Neural progenitor cell (in vitro differentiated cells): ENCODE measurements around the gene ZNF385C. TPM values are rescaled to one million over a fixed set of nuclear protein-coding genes. Genes with fewer than 3 reads are reported as not detected.

Experiments
- DNase-seq: peaks from one replicate; pipeline ENCODE4 v3.0.0-alpha.2; 2016; ENCODE audit warnings: low spot score
- H2AFZ ChIP-seq: fragments of 200-600 bp; sonication (generic); replicated peaks from 2 replicates; pipeline ENCODE4 v1.6.1; 2016; ENCODE audit warnings: antibody characterized with exemption
- H3F3A ChIP-seq: fragments of 200-600 bp; sonication (generic); 2 replicates; pipeline ENCODE4 v1.6.1; 2016; ENCODE audit warnings: antibody characterized with exemption, low read depth
- H3K27ac ChIP-seq: fragments of 200-600 bp; sonication (generic); 2 replicates; pipeline ENCODE4 v1.5.1; 2016; ENCODE audit warnings: mild to moderate bottlenecking
- H3K27me3 ChIP-seq: fragments of 200-600 bp; sonication (generic); 2 replicates; pipeline ENCODE4 v1.6.1; 2016; ENCODE audit warnings: mild to moderate bottlenecking, moderate library complexity
- H3K36me3 ChIP-seq: fragments of 200-600 bp; sonication (generic); 2 replicates; pipeline ENCODE4 v1.5.1; 2016
- H3K4me1 ChIP-seq: fragments of 200-600 bp; sonication (generic); 2 replicates; pipeline ENCODE4 v1.6.1; 2016; ENCODE audit warnings: mixed run types
- H3K4me2 ChIP-seq: fragments of 200-600 bp; sonication (generic); 2 replicates; pipeline ENCODE4 v1.6.1; 2016
- H3K4me3 ChIP-seq: fragments of 200-600 bp; sonication (generic); 2 replicates; pipeline ENCODE4 v1.5.1; 2016
- H3K79me2 ChIP-seq: fragments of 200-600 bp; sonication (generic); 2 replicates; pipeline ENCODE4 v1.6.1; 2016; ENCODE audit warnings: low read depth
- H3K9ac ChIP-seq: fragments of 200-600 bp; sonication (generic); 2 replicates; pipeline ENCODE4 v1.6.1; 2016
- H3K9me3 ChIP-seq: fragments of 200-600 bp; sonication (generic); 2 replicates; pipeline ENCODE4 v1.5.1; 2016; ENCODE audit warnings: low read depth
- H4K20me1 ChIP-seq: fragments of 200-600 bp; sonication (generic); 2 replicates; pipeline ENCODE4 v1.6.1; 2016; ENCODE audit warnings: low read depth
- H3K27ac Mint-ChIP-seq: 3 replicates; pipeline ENCODE4 v1.8.0; 2021; ENCODE audit warnings: mixed read lengths
- H3K27me3 Mint-ChIP-seq: 2 replicates; pipeline ENCODE4 v1.8.0; 2022; ENCODE audit warnings: low read depth, mild to moderate bottlenecking, inconsistent platforms, moderate library complexity, mixed read lengths; ENCODE audit not compliant: insufficient read depth
- H3K36me3 Mint-ChIP-seq: 3 replicates; pipeline ENCODE4 v1.8.0; 2021; ENCODE audit warnings: mixed read lengths
- H3K4me1 Mint-ChIP-seq: 3 replicates; pipeline ENCODE4 v1.8.0; 2021; ENCODE audit warnings: mixed read lengths
- H3K4me3 Mint-ChIP-seq: 3 replicates; pipeline ENCODE4 v1.8.0; 2021; ENCODE audit warnings: mild to moderate bottlenecking, moderate library complexity, mixed read lengths
- H3K9me3 Mint-ChIP-seq: 3 replicates; pipeline ENCODE4 v1.8.0; 2020; ENCODE audit warnings: mixed read lengths
- EZH2 ChIP-seq: fragments of 200-600 bp; sonication (generic); IDR thresholded peaks from 2 replicates; pipeline ENCODE4 v1.6.1; 2017; ENCODE audit warnings: antibody characterized with exemption, mild to moderate bottlenecking, moderate library complexity
- EZH2phosphoT487 ChIP-seq: fragments of 200-600 bp; sonication (generic); IDR thresholded peaks from 2 replicates; pipeline ENCODE4 v1.6.1; 2017; ENCODE audit warnings: antibody characterized with exemption
- total RNA-seq: library from RNA; depleted of rRNA; stranded (reverse); fragments of >200 nt; gene quantifications from 2 replicates; pipeline ENCODE4 v1.2.3, GENCODE V29; 2015; ENCODE audit warnings: low replicate concordance
- TF ChIP-seq, protein P1 (sequence below): fragments of 200-600 bp; sonication (generic); IDR thresholded peaks from 2 replicates; pipeline ENCODE4 v1.5.1; 2017; ENCODE audit warnings: antibody characterized with exemption, mild to moderate bottlenecking

Gene ZNF385C
- total RNA-seq, 1 donor from 2014 or later: 5.0 TPM

GRCh38 chr17:42002792-42003301 is 95.4 kb downstream of the ZNF385C start:
- Histone ChIP-seq H3K9ac (no peak overlapping the region), H2AFZ (no peak overlapping the region), H3K4me2 (no peak overlapping the region), H3K9me3 (no peaks in the 10 kb centered on the region), H3K4me1 (no peaks in the 10 kb centered on the region), H3K36me3 (no peaks in the 10 kb centered on the region), H3K27ac (no peak overlapping the region), H3K79me2 (peaks cover 73% of the 10 kb centered on the region), H4K20me1 (peaks cover 47% of the 10 kb centered on the region), H3K27me3 (no peaks in the 10 kb centered on the region), H3K4me3 (no peak overlapping the region), H3F3A (peaks cover 7% of the 10 kb centered on the region)
- H3K27ac Mint-ChIP-seq: no peak overlapping the region
- DNase-seq: no peak
- TF ChIP-seq, protein P1, sequence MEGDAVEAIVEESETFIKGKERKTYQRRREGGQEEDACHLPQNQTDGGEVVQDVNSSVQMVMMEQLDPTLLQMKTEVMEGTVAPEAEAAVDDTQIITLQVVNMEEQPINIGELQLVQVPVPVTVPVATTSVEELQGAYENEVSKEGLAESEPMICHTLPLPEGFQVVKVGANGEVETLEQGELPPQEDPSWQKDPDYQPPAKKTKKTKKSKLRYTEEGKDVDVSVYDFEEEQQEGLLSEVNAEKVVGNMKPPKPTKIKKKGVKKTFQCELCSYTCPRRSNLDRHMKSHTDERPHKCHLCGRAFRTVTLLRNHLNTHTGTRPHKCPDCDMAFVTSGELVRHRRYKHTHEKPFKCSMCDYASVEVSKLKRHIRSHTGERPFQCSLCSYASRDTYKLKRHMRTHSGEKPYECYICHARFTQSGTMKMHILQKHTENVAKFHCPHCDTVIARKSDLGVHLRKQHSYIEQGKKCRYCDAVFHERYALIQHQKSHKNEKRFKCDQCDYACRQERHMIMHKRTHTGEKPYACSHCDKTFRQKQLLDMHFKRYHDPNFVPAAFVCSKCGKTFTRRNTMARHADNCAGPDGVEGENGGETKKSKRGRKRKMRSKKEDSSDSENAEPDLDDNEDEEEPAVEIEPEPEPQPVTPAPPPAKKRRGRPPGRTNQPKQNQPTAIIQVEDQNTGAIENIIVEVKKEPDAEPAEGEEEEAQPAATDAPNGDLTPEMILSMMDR: no peak
- TF ChIP-seq EZH2 (no peak), EZH2phosphoT487 (no peak)
- H3K36me3 Mint-ChIP-seq: peaks cover 18% of the 10 kb centered on the region
- H3K4me1 Mint-ChIP-seq: peaks cover 2% of the 10 kb centered on the region
- H3K27me3 Mint-ChIP-seq: no peaks in the 10 kb centered on the region
- H3K9me3 Mint-ChIP-seq: no peaks in the 10 kb centered on the region
- H3K4me3 Mint-ChIP-seq: no peak overlapping the region

DNA sequence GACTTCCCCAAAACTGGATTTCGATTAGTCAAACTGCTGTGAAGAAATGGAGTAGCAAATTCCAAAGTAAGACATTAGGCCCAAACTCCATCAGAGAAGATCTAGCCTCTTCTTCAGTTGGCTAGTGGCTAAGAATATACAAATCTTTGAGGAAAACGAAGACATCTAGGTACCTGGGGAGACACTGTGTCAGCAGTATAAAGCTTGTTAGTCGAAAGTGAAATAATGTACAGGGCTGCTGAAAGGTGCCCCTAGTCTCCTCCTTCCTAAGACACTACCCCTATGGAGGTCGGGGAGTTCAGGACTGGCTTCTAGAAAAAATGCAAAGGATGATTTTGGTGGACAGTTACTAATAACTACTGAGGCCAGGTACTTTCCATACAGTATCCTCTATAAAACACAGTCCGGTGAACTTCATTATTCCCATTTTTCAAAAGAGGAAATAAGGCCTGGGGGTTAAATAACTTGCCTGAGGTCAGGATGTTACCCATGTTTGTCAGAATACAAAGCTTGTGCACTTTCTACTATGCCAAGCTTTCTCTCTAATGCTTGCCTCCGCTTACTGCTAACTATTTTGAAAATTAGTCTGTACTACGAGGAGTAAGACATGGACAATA is 96.0 kb downstream of the ZNF385C start:
- H2AFZ ChIP-seq: no peak overlapping the region
- H3K9me3 Mint-ChIP-seq: no peaks in the 10 kb centered on the region
- H3F3A ChIP-seq: peaks cover 7% of the 10 kb centered on the region
- no peaks in the 10 kb centered on the region for H3K9me3 ChIP-seq
- H3K4me1 ChIP-seq: no peaks in the 10 kb centered on the region
- H3K36me3 ChIP-seq: no peaks in the 10 kb centered on the region
- H3K27ac Mint-ChIP-seq: no peak overlapping the region
- no peak overlapping the region for H3K27ac ChIP-seq
- H3K9ac ChIP-seq: no peak overlapping the region
- no peak overlapping the region for H3K4me3 Mint-ChIP-seq
- H3K4me2 ChIP-seq: no peak overlapping the region
- H3K27me3 ChIP-seq: no peaks in the 10 kb centered on the region
- H3K4me3 ChIP-seq: no peak overlapping the region
- peaks cover 17% of the 10 kb centered on the region for H3K36me3 Mint-ChIP-seq
- no peaks in the 10 kb centered on the region for H3K27me3 Mint-ChIP-seq
- H3K79me2 ChIP-seq: peaks cover 67% of the 10 kb centered on the region
- peaks cover 47% of the 10 kb centered on the region for H4K20me1 ChIP-seq
- peaks cover 2% of the 10 kb centered on the region for H3K4me1 Mint-ChIP-seq
- DNase-seq: no peak
- TF ChIP-seq, protein P1: no peak
- TF ChIP-seq EZH2phosphoT487 (no peak), EZH2 (no peak)

- H3K27ac Mint-ChIP-seq: no peak overlapping the region
- Histone ChIP-seq H4K20me1 (peaks cover 41% of the 10 kb centered on the region), H3K9ac (no peak overlapping the region)
These were observed 96.5 kb downstream of the ZNF385C start for GRCh38 chr17:42001729-42002128.

More at GRCh38 chr17:42001729-42002128, 96.5 kb downstream of the ZNF385C start:
- Mint-ChIP-seq H3K27me3 (no peaks in the 10 kb centered on the region), H3K9me3 (no peaks in the 10 kb centered on the region), H3K4me3 (no peak overlapping the region), H3K36me3 (peaks cover 18% of the 10 kb centered on the region), H3K4me1 (peaks cover 2% of the 10 kb centered on the region)
- Histone ChIP-seq H3K36me3 (no peaks in the 10 kb centered on the region), H3K27me3 (no peaks in the 10 kb centered on the region), H3K79me2 (peaks cover 61% of the 10 kb centered on the region), H3K9me3 (no peaks in the 10 kb centered on the region), H2AFZ (no peak overlapping the region), H3K27ac (no peak overlapping the region), H3F3A (peaks cover 7% of the 10 kb centered on the region), H3K4me3 (no peak overlapping the region), H3K4me2 (no peak overlapping the region), H3K4me1 (no peaks in the 10 kb centered on the region)
- no peak for DNase-seq
- no peak for TF ChIP-seq EZH2phosphoT487
- TF ChIP-seq, protein P1: no peak
- TF ChIP-seq EZH2: no peak
